Right hindlimb (tissue), 1 donor: ENCODE data around the gene TBC1D8.

ENCODE experiments used
- DNase-seq: peaks from one replicate; pipeline ENCODE4 v3.0.0-alpha.2; 2018

TBC1D8 gene

DNA sequence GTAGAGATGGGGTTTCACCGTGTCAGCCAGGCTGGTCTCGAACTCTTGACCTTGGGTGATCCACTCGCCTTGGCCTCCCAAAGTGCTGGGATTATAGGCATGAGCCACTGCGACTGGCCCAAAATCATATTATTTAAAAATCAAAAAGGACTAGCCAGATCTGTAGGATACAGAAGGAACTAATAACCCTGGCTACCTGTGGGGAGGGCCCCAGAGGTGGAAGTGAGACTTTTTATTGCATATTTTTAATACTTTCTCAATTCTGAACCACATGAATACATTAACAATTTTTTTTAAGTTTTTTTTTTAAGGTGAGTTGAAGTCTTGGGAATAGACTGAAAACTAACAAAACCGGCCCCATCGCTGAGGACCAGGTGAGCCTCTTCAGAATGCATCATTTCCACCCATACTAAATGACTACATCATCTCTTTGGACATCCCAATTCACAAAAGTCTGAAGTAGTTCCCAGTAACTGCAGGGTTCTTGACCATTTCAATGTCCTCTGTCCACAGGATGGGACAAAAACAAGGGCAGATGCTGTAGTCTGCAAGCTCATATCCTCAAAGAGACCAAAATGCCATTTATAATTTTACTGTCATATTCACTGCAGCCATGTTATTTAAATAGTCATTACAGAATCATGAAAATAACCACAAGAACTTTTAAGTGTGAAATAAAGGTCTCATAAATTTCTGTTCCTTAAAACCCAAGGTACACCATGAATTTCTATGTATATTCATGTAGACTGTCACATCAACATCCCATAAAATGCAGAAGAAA lies 127.7 kb downstream of the TBC1D8 start:
- DNase-seq, result no peak

DNA sequence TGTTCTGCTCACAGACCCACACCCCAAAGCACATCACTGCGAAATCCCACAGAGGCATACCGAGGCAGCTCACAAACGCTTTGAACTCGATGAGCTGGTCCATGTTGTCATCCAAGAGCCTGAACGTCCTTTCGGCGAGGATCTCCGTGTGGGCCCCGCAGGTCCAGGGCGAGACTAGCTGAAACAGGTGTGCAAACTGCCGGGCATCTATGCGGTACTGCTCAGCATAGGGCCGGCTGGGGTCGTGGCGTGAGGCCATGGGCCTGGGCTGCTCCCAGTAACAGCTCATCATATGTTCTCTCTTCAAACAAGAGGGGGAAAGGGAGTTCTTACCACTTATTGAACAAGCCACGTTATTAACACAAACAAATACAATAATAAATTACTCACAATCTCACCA lies 129.0 kb downstream of the TBC1D8 start:
- DNase-seq, result no peak

- no peak for DNase-seq
Observed at GRCh38 chr2:101018934-101019333, 132.2 kb downstream of the TBC1D8 start.

DNA sequence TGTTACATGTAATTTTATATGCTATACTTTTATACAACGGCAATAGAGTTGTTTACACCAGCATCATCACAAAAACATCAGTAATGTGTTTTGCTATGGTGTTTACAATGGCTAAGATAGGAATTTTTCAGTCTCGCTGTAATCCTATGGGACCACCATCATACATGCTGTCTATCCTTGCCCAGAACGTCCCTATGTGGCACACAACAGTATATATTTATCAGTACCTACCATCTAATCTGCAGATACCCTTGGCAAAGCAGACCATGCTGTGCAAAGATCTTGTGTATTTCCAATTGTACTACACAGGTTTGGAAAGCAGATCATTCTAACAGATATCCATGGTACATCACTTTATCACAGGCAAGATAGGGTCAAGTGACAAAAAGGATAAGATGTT lies 133.8 kb downstream of the TBC1D8 start:
- DNase-seq, result no peak

DNA sequence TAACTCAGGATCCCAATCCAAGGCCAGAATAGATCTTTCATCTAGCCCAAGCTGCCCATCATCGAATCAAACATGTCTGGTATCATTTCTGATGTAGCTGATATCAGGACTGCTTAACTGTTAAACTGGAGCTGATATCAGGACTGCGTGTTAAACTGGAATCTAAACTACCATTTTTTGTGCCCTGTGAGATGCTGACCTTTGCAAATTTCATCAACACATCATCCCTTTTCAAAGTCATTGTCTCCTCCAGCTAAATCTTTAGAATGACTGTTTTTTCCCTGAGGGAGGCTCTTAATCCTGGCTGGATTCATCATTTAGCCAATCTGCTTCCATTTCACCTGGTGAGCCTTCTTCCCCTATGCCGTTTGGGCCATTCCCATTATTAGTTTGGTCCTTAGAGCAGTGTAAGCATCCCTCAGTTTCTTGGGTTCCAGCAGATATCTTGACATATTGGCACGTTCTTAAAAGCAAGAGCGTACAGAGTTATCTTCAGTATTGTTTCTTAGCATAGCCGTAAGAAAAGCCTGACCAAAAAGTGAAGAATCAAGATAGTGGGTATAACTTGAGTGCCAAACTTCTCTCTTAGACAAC lies 136.8 kb downstream of the TBC1D8 start:
- no peak for DNase-seq

DNA sequence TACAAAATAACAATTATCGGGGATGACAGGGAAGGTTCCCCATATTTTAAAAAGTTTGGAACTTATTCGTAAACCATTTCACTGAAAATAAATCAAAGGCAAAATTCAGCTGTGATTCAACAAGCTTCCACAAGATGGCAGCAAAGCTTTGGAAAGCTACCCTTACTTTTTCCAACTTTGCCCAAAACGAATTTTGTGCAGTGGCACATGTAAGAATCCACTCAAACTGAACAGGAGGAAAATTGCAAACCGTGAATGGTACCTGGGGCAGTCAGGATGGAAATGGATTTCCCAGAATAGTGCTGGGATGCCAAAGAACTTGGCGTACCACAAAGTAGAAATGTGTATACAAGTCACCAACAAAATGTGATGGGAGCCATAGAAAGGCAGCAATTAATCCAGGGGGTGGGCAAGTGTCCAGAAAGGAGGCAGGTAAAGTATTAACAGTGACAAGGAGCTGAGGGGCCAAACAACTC lies 138.4 kb downstream of the TBC1D8 start:
- no peak for DNase-seq

DNA sequence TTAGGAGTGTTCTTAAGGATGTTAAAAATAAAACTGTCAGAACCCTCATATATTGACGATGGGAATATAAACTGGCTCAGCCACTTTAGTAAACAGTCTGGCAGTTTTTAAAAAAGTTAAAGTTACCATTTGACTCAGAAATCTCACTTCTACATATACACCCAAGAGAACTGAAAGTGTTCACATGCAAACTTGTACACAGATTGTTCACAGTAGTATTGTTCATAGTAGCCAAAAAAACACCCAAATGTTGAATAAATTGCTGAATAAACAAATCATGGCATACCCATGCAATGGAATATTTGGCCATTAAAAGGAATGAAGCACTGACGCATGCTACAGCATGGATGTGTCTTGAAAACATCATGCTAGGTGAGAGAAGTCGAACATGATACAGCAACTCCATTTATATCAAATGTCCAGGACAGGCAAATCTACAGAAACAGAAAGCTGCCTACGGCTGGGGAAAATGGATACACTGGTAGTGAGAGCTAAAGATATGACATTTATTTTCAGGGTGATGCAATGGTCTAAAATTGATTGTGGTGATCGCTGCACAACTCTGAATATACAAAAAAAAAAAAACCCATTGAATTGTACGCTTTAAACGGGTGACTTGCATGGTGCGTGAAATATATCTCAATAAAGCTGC lies 139.0 kb downstream of the TBC1D8 start:
- no peak for DNase-seq

- DNase-seq, result no peak
Observed at GRCh38 chr2:101011152-101011551, 140.0 kb downstream of the TBC1D8 start.

- no peak for DNase-seq
Observed at GRCh38 chr2:101007415-101008345, 143.5 kb downstream of the TBC1D8 start.

GRCh38 chr2:101006065-101006715 lies 145.0 kb downstream of the TBC1D8 start:
- no peak for DNase-seq

- no peak for DNase-seq
Observed at GRCh38 chr2:101004620-101005325, 146.4 kb downstream of the TBC1D8 start.

DNA sequence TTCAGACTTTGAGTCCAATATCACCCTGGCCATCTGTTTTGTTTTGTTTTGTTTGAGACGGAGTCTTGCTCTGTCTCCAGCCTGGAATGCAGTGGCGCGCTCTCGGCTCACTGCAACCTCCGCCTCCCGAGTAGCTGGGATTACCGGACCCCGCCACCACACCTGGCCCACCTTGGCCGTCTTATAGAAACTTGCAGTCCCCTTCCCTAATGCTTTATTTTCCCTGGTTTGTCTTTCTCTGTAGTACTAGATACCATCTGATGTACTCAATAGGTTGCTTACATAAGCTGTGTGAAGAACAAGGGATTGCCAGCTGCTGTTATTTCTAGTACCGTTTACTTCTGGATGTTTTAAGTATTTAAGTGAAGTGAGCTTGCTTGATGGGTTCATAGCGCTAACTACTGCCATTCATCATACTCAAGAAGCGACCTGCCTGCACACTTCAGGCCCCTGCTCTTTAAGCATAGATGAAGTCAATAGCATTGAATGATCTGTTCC lies 147.9 kb downstream of the TBC1D8 start:
- no peak for DNase-seq

DNA sequence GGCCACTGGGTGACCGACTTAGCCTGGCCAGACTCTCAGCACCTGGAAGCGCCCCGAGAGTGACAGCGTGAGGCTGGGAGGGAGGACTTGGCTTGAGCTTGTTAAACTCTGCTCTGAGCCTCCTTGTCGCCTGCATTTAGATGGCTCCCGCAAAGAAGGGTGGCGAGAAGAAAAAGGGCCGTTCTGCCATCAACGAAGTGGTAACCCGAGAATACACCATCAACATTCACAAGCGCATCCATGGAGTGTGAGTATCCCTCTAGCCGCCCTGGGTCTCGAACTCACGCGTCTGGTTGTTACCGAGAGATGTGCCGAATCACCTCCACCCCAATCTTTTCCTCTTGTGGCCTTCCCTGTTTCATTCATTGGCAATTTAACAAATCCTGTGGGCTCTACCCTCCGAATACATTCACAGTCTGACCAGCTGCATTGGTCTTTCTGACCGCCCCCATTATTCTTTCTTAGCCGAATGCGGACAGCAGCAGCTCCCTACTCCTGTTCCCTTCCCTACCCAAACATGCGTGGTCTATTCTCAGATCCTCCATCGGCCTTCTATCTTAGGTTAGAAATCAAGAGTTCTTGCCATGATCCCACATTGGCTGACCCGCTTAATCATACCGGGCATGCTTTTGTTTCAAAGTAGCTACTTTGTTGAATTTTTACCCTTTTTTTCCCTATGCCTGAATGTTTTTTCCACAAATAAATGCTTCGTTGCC lies 148.5 kb downstream of the TBC1D8 start:
- no peak for DNase-seq

- DNase-seq, result peak; percentile 98
Observed at GRCh38 chr2:101001691-101002561, 149.3 kb downstream of the TBC1D8 start, which contains the start of gene RPL31. Gene RPL31, plus strand, starts transcription at chr2:101002289. Its CDS starts 413 bp downstream, at chr2:101002702.

- no peak for DNase-seq
Observed at GRCh38 chr2:100999995-101000394, 151.2 kb downstream of the TBC1D8 start.

DNA sequence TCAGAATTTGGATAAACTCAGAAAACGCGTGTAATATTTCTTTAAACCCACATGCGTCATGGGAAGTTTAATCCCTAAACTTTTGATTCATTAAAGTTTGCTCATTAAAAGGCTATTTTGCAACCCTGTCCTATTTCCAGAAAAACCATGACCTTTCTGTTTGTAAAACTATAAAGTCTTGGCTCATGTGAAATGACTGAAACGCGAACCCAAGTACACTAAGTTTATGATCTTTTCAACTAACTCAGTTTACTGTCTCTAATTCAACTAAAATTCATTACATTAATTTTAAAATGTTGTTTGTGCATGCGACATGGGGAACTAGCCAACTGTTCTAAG lies 153.0 kb downstream of the TBC1D8 start:
- DNase-seq, result no peak

- no peak for DNase-seq
Observed at GRCh38 chr2:100997509-100998234, 153.5 kb downstream of the TBC1D8 start.

DNA sequence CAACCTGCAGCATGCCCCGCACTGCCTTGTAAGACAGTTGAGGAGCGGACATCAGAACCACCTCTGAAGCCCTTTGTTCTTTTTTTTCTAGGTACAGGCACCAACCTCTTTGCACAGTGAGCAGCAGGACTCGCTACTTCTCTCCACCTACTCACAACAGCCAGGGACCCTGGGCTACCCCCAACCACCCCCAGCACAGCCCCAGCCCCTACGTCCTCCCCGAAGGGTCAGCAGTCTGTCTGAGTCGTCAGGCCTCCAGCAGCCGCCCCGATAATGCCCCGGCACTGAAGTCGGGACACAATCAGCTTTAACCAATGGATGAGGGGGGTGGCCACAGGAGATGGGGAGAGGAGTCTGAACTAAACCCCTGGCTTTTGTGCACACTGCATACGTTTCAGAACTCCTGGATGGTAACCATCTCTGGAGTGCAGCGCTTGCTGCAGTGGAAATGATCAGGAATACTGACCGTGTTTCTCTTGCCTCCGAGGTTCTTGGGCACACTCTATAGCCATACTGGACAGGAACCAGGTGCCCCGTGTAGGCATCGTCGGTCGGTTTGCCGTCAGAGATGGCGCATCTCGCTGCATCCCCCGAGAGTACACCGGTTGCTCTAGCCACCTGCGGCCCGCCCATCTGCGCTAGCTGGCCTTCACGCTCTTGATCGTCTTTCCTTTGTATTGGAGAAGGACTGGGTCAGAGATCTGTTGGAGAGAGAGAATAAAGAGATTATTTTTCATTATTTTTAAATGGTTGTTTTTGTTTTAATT lies 155.7 kb downstream of the TBC1D8 start:
- DNase-seq, result no peak
